GM18517 (cell line): ENCODE measurements around the gene DHRS2.
"Not testable (repeated sequence)": the region's sequence is repeated elsewhere in the genome, so short reads cannot be mapped to it uniquely, and the experiment has no call there.

Experiments used
- ATAC-seq: cut with Tn5 transposase; IDR thresholded peaks from one replicate; pipeline ENCODE4 v1.9.1; 2021; ENCODE audit warnings: mild to moderate bottlenecking, moderate library complexity; ENCODE audit not compliant: unreplicated experiment

Gene DHRS2

DNA sequence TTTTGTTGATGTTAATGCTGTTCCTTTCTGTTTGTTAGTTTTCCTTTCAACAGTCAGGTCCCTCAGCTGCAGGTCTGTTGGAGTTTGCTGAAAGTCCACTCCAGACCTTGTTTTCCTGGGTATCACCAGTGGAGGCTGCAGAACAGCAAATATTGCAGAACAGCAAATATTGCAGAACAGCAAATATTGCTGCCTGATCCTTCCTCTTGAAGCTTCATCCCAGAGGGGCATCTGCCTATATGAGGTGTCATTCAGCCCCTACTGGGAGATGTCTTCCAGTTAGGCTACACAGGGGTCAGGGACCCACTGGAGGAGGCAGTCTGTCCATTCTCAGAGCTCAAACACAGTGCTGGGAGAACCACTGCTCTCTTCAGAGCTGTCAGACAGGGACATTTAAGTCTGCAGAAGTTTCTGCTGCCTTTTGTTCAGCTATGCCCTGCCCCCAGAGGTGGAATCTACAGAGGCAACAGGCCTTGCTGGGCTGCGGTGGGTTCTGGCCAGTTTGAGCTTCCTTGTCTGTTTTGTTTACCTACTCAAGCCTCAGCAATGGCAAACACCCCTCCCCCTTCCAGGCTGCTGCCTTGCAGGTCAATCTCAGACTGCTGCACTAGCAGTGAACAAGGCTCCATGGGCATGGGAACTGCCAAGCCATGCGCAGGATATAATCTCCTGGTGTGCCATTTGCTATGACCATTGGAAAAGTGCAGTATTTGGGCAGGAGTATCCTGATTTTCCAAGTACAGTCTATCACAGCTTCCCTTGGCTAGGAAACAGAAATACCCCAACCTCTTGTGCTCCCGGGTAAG is 53.7 kb downstream of the DHRS2 start:
- not testable (repeated sequence) for ATAC-seq

- ATAC-seq: no peak
Observed at GRCh38 chr14:23692416-23692815, 56.3 kb downstream of the DHRS2 start.

DNA sequence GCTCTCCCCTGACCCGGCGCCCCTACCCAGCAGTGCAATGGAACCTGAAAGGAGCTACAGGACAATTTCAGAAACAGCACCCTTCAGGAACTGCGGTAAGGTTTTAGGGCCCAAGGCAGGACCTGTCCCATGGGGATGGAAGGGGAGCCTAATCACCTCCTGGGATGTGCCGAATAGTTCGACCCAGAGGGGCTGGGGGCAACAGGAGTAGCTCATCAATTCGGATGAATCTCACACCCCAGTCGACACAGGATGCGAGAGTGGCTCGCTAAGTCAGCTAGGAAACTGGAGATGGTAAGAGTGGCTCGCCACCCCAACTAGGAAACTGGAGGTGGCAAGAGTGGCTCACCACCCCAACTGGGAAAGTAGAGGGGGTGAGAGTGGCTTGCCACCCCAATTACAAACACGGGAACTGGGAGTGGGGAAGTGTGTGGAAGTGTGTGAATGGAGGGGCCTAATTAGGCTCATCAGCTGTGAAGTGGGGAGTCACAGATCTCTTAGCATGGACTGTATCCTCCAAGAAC is 57.1 kb downstream of the DHRS2 start:
- no peak for ATAC-seq

DNA sequence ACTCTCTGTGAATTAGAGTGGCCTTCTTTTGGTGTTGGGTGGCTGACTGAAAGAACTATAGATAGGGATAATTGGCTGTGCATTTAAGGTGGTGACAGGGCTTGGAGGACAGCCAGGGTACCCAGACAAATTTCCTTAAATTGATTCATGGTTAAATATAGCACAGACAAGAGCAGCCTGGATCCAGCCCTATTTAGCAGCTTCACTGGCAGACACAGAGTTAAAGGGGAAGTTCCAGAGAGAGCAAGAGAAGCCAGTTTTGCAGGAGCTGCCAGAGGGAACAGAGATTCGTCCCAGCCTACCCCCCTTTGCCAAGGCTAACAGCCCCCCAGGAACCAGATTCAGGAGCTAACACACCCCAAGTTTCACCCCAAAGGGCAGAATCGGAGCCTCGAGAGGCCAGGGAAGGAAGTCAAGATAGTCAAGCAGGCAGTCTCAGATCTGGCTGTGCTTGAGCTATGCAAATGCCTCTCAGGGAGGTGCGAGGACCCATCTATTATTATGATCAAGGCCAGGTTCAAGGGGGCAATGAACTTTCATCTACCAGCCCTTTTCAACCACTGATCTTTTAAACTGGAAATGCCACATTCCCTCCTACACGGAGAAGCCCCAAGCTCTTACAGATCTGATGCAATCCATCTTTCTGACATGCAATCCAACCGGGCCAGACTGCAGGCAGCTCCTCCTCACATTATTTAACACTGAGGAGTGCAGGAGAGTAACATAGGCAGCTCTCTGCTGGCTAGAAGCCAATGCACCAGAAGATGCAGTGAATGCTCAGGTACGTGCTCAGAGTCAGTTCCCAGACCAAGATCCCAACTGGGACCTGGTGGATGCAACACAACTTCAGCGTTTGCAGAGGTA is 58.2 kb downstream of the DHRS2 start:
- no peak for ATAC-seq
